Measurements from ENCODE around the gene RXFP1. TPM values are rescaled to one million over a fixed set of nuclear protein-coding genes. Genes with fewer than 3 reads are reported as not detected.

The RXFP1 gene
- total and polyA plus RNA-seq, 2 donors from 2014 or later = 1.4 to 1.7 TPM

- H3K9me3 ChIP-seq (ENCODE audit: control insufficient read depth in 2 of 3, insufficient read depth in 1 of 3, low read length in 3 of 3) = peaks cover 0 to 4% (median 0%) of the 10 kb centered on the region in 3 donors
- no peak overlapping the region for H3K27ac ChIP-seq (ENCODE audit: low read depth in 2 of 2, low read length in 2 of 2)
- no peaks in the 10 kb centered on the region for H3K27me3 ChIP-seq (ENCODE audit: control insufficient read depth, insufficient read depth, low read length)
- TF ChIP-seq CTCF (IDR thresholded peaks at IDR 0.05; ENCODE audit: borderline replicate concordance, extremely low read depth, insufficient read depth) = no peak
- H3K4me1 ChIP-seq (ENCODE audit: control insufficient read depth in 2 of 3, insufficient read depth in 2 of 3, low read depth in 1 of 3, low read length in 3 of 3) = no peaks in the 10 kb centered on the region
- intact Hi-C loops (cut with DNase I) = no loop called here
- H3K9ac ChIP-seq (ENCODE audit: low read length in 3 of 3) = no peak overlapping the region
- DNase-seq (no peak), FAIRE-seq (no peak)
- H3K36me3 ChIP-seq (ENCODE audit: control insufficient read depth in 2 of 3, insufficient read depth in 3 of 3, low read length in 3 of 3) = no peaks in the 10 kb centered on the region
- H3K4me3 ChIP-seq (ENCODE audit: low read length in 3 of 3) = no peak overlapping the region
Measured at GRCh38 chr4:158610790-158611189, 89.1 kb downstream of the RXFP1 start.

GRCh38 chr4:158613046-158613445, 91.4 kb downstream of the RXFP1 start:
- Histone ChIP-seq H3K27me3 (ENCODE audit: control insufficient read depth, insufficient read depth, low read length) (no peaks in the 10 kb centered on the region), H3K27ac (ENCODE audit: low read depth in 2 of 2, low read length in 2 of 2) (no peak overlapping the region), H3K36me3 (ENCODE audit: control insufficient read depth in 2 of 3, insufficient read depth in 3 of 3, low read length in 3 of 3) (no peaks in the 10 kb centered on the region), H3K9ac (ENCODE audit: low read length in 3 of 3) (no peak overlapping the region), H3K9me3 (ENCODE audit: control insufficient read depth in 2 of 3, insufficient read depth in 1 of 3, low read length in 3 of 3) (peaks cover 0 to 4% (median 0%) of the 10 kb centered on the region in 3 donors), H3K4me1 (ENCODE audit: control insufficient read depth in 2 of 3, insufficient read depth in 2 of 3, low read depth in 1 of 3, low read length in 3 of 3) (no peaks in the 10 kb centered on the region), H3K4me3 (ENCODE audit: low read length in 3 of 3) (no peak overlapping the region)
- FAIRE-seq (no peak), DNase-seq (no peak)
- intact Hi-C loops (cut with DNase I) = no loop called here
- no peak for TF ChIP-seq CTCF (IDR thresholded peaks at IDR 0.05; ENCODE audit: borderline replicate concordance, extremely low read depth, insufficient read depth)

GRCh38 chr4:158617956-158618355, 96.3 kb downstream of the RXFP1 start:
- no peak for TF ChIP-seq CTCF (IDR thresholded peaks at IDR 0.05; ENCODE audit: borderline replicate concordance, extremely low read depth, insufficient read depth)
- H3K4me3 ChIP-seq (ENCODE audit: low read length in 3 of 3) = no peak overlapping the region
- H3K9ac ChIP-seq (ENCODE audit: low read length in 3 of 3) = no peak overlapping the region
- no peaks in the 10 kb centered on the region for H3K4me1 ChIP-seq (ENCODE audit: control insufficient read depth in 2 of 3, insufficient read depth in 2 of 3, low read depth in 1 of 3, low read length in 3 of 3)
- no peak for FAIRE-seq
- H3K9me3 ChIP-seq (ENCODE audit: control insufficient read depth in 2 of 3, insufficient read depth in 1 of 3, low read length in 3 of 3) = peaks cover 0 to 4% (median 0%) of the 10 kb centered on the region in 3 donors
- no peaks in the 10 kb centered on the region for H3K36me3 ChIP-seq (ENCODE audit: control insufficient read depth in 2 of 3, insufficient read depth in 3 of 3, low read length in 3 of 3)
- intact Hi-C loops (cut with DNase I) = no loop called here
- no peak for DNase-seq
- no peaks in the 10 kb centered on the region for H3K27me3 ChIP-seq (ENCODE audit: control insufficient read depth, insufficient read depth, low read length)
- H3K27ac ChIP-seq (ENCODE audit: low read depth in 2 of 2, low read length in 2 of 2) = no peak overlapping the region

- intact Hi-C loops (cut with DNase I) = loop anchor here (10.0 kb wide), 1 partner anchor 367 kb away; no protein-coding TSS in a partner anchor
- H3K9ac ChIP-seq (ENCODE audit: low read length in 3 of 3) = no peak overlapping the region
- no peak for TF ChIP-seq CTCF (IDR thresholded peaks at IDR 0.05; ENCODE audit: borderline replicate concordance, extremely low read depth, insufficient read depth)
- DNase-seq (no peak), FAIRE-seq (no peak)
- no peaks in the 10 kb centered on the region for H3K4me1 ChIP-seq (ENCODE audit: control insufficient read depth in 2 of 3, insufficient read depth in 2 of 3, low read depth in 1 of 3, low read length in 3 of 3)
- H3K36me3 ChIP-seq (ENCODE audit: control insufficient read depth in 2 of 3, insufficient read depth in 3 of 3, low read length in 3 of 3) = no peaks in the 10 kb centered on the region
- H3K4me3 ChIP-seq (ENCODE audit: low read length in 3 of 3) = no peak overlapping the region
- H3K27ac ChIP-seq (ENCODE audit: low read depth in 2 of 2, low read length in 2 of 2) = no peak overlapping the region
- H3K27me3 ChIP-seq (ENCODE audit: control insufficient read depth, insufficient read depth, low read length) = no peaks in the 10 kb centered on the region
- no peaks in the 10 kb centered on the region for H3K9me3 ChIP-seq (ENCODE audit: control insufficient read depth in 2 of 3, insufficient read depth in 1 of 3, low read length in 3 of 3)
Measured at GRCh38 chr4:158621729-158622128, 100.0 kb downstream of the RXFP1 start.

All from kidney (tissue), 14 donors.